Measurements from ENCODE around the gene EVC2. TPM values are rescaled to one million over a fixed set of nuclear protein-coding genes. Genes with fewer than 3 reads are reported as not detected.

Gene EVC2
- total RNA-seq, 1 experiment from 2014 or later = 7.8 TPM

- Histone ChIP-seq H3K14ac (ENCODE audit: insufficient read depth, low read length) (no peak overlapping the region), H3K9ac (ENCODE audit: extremely low read depth, insufficient read length, low read length) (no peak overlapping the region), H4K91ac (ENCODE audit: insufficient read length, low read depth, low read length) (no peak overlapping the region), H2BK5ac (ENCODE audit: insufficient read length, low read length) (no peak overlapping the region), H3K27ac (ENCODE audit: insufficient read length, low read depth, low read length) (no peak overlapping the region), H4K8ac (replicated peaks; ENCODE audit: insufficient read length, low read depth, low read length) (no peak overlapping the region), H3K18ac (ENCODE audit: insufficient read length, low read depth, low read length) (no peak overlapping the region), H3K56ac (ENCODE audit: insufficient read length, low read depth, low read length) (no peak overlapping the region), H3K27me3 (ENCODE audit: insufficient read depth, low read length) (no peaks in the 10 kb centered on the region), H3T11ph (ENCODE audit: low read length) (no peak overlapping the region), H3K4me1 (ENCODE audit: insufficient read depth, low read length) (no peaks in the 10 kb centered on the region), H2AK5ac (ENCODE audit: insufficient read length, low read length) (no peak overlapping the region), H2BK12ac (ENCODE audit: insufficient read length, low read depth, low read length) (no peak overlapping the region), H2AFZ (ENCODE audit: low read length) (no peak overlapping the region), H3K4me2 (ENCODE audit: insufficient read depth, insufficient read length, low read length) (no peak overlapping the region), H3K4ac (ENCODE audit: low read depth, low read length) (no peak overlapping the region), H2BK120ac (ENCODE audit: low read depth, low read length, poor library complexity, severe bottlenecking) (no peak overlapping the region), H2BK20ac (ENCODE audit: low read depth, low read length, poor library complexity, severe bottlenecking) (no peak overlapping the region), H4K5ac (ENCODE audit: insufficient read length, low read depth, low read length) (no peak overlapping the region), H3K79me1 (ENCODE audit: insufficient read depth, low read depth, low read length, poor library complexity, severe bottlenecking) (no peaks in the 10 kb centered on the region), H3K23ac (ENCODE audit: insufficient read length, low read depth, low read length) (no peak overlapping the region), H3K23me2 (ENCODE audit: insufficient read length, low read depth, low read length, poor library complexity, severe bottlenecking) (no peaks in the 10 kb centered on the region), H4K20me1 (ENCODE audit: control insufficient read depth, insufficient read depth, insufficient read length) (no peaks in the 10 kb centered on the region), H3K79me2 (ENCODE audit: insufficient read depth, low read length) (no peaks in the 10 kb centered on the region), H3K9me3 (ENCODE audit: control insufficient read depth, low read depth, low read length) (peaks cover 13% of the 10 kb centered on the region), H2BK15ac (ENCODE audit: low read depth, low read length) (no peak overlapping the region)
- no peaks in the 10 kb centered on the region for H3K27me3 Mint-ChIP-seq (ENCODE audit: low read depth)
- WGBS (ENCODE audit: extremely low coverage, insufficient read length, low lambda C conversion rate) = no CpG with 5 or more reads among the region's 2 CpGs
- H3K4me3 Mint-ChIP-seq = no peak overlapping the region
- no peak for TF ChIP-seq CTCF (conservative IDR thresholded peaks at IDR 0.05)
- H3K9me3 Mint-ChIP-seq = peaks cover 12 to 17% of the 10 kb centered on the region in 2 experiments
- peaks cover 10 to 12% (median 11%) of the 10 kb centered on the region in 3 experiments for H3K36me3 Mint-ChIP-seq (ENCODE audit: insufficient read depth in 1 of 3, low read depth in 3 of 3)
- H3K27ac Mint-ChIP-seq = no peak overlapping the region
- no peak for DNase-seq
- H3K4me1 Mint-ChIP-seq = no peaks in the 10 kb centered on the region
Observed at GRCh38 chr4:5545271-5545670, 163.1 kb downstream of the EVC2 start.
